GM21737 (cell line): ENCODE results near the gene RRP36.
"Not testable (repeated sequence)": the region's sequence is repeated elsewhere in the genome, so short reads cannot be mapped to it uniquely, and the experiment has no call there.

Experiments used
- ATAC-seq: cut with Tn5 transposase; IDR thresholded peaks from one replicate; pipeline ENCODE4 v1.9.1; 2021; ENCODE audit warnings: mild to moderate bottlenecking, moderate library complexity; ENCODE audit not compliant: unreplicated experiment

Gene RRP36

GRCh38 chr6:43036712-43037111 lies 15.3 kb downstream of the RRP36 start:
- no peak for ATAC-seq

- ATAC-seq: no peak
These were observed 15.8 kb downstream of the RRP36 start for GRCh38 chr6:43037197-43037596.

- no peak for ATAC-seq
These were observed 16.3 kb downstream of the RRP36 start for GRCh38 chr6:43037706-43038105.

GRCh38 chr6:43038727-43039126 lies 17.3 kb downstream of the RRP36 start:
- no peak for ATAC-seq

- no peak for ATAC-seq
These were observed 19.3 kb downstream of the RRP36 start for GRCh38 chr6:43040542-43041257.

- not testable (repeated sequence) for ATAC-seq
These were observed 20.1 kb downstream of the RRP36 start for GRCh38 chr6:43041475-43041874.

- no peak for ATAC-seq
These were observed 21.9 kb downstream of the RRP36 start for GRCh38 chr6:43043310-43043709.

GRCh38 chr6:43045371-43045930 lies 24.0 kb downstream of the RRP36 start:
- no peak for ATAC-seq

- ATAC-seq: no peak
These were observed 26.6 kb downstream of the RRP36 start for GRCh38 chr6:43047998-43048397.

- no peak for ATAC-seq
These were observed 29.6 kb downstream of the RRP36 start for GRCh38 chr6:43050981-43051380.

- ATAC-seq: no peak
These were observed 30.9 kb downstream of the RRP36 start for GRCh38 chr6:43052225-43052841.

GRCh38 chr6:43052842-43053544 lies 31.6 kb downstream of the RRP36 start:
- peak; percentile 12 for ATAC-seq

GRCh38 chr6:43053545-43054205 lies 32.3 kb downstream of the RRP36 start, which contains the start of gene CUL7:
CUL7 (minus strand) TSS chr6:43053851; CDS start chr6:43052788, 1,063 bp downstream.
- ATAC-seq: peak; percentile 71

GRCh38 chr6:43054206-43054943 lies 33.0 kb downstream of the RRP36 start:
- no peak for ATAC-seq

- ATAC-seq: no peak
These were observed 34.5 kb downstream of the RRP36 start for GRCh38 chr6:43055966-43056365.

GRCh38 chr6:43058531-43058930 lies 37.1 kb downstream of the RRP36 start:
- ATAC-seq: no peak

GRCh38 chr6:43059168-43060033 lies 38.0 kb downstream of the RRP36 start, which contains the start of the genes KLC4 and MRPL2:
KLC4 (plus strand) TSS chr6:43059631; CDS start chr6:43061336, 1,705 bp downstream.
MRPL2 (minus strand) TSS chr6:43059434; CDS start chr6:43059381, 53 bp downstream.
- peak; percentile 78 for ATAC-seq

- no peak for ATAC-seq
These were observed 38.8 kb downstream of the RRP36 start for GRCh38 chr6:43060034-43060754.
